ENCODE measurements around the gene NEGR1.

DNA sequence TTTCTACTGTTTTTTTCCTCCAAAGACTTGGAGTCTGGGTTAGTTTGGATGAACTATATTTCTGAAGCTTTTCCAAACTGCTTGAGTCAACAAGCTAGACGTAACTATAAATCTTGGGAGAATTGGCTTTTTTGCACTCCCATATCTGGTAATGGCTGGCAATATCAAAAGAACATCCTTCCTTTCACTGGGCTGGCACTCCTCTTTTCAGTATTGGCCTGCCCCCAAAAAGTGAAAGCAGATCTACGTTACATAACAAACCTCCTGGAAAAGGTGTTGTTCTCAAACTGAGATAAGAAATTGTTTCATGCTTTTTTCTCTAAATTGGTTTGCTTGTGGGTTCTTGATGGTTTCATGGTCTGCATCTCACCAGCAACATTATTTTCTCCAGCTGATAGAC is 499.3 kb downstream of the NEGR1 start:
- TF ChIP-seq, protein P1, sequence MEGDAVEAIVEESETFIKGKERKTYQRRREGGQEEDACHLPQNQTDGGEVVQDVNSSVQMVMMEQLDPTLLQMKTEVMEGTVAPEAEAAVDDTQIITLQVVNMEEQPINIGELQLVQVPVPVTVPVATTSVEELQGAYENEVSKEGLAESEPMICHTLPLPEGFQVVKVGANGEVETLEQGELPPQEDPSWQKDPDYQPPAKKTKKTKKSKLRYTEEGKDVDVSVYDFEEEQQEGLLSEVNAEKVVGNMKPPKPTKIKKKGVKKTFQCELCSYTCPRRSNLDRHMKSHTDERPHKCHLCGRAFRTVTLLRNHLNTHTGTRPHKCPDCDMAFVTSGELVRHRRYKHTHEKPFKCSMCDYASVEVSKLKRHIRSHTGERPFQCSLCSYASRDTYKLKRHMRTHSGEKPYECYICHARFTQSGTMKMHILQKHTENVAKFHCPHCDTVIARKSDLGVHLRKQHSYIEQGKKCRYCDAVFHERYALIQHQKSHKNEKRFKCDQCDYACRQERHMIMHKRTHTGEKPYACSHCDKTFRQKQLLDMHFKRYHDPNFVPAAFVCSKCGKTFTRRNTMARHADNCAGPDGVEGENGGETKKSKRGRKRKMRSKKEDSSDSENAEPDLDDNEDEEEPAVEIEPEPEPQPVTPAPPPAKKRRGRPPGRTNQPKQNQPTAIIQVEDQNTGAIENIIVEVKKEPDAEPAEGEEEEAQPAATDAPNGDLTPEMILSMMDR (IDR thresholded peaks at IDR 0.05; ENCODE audit: low read depth, low read length, missing input control): no peak
- TF ChIP-seq, protein P2, sequence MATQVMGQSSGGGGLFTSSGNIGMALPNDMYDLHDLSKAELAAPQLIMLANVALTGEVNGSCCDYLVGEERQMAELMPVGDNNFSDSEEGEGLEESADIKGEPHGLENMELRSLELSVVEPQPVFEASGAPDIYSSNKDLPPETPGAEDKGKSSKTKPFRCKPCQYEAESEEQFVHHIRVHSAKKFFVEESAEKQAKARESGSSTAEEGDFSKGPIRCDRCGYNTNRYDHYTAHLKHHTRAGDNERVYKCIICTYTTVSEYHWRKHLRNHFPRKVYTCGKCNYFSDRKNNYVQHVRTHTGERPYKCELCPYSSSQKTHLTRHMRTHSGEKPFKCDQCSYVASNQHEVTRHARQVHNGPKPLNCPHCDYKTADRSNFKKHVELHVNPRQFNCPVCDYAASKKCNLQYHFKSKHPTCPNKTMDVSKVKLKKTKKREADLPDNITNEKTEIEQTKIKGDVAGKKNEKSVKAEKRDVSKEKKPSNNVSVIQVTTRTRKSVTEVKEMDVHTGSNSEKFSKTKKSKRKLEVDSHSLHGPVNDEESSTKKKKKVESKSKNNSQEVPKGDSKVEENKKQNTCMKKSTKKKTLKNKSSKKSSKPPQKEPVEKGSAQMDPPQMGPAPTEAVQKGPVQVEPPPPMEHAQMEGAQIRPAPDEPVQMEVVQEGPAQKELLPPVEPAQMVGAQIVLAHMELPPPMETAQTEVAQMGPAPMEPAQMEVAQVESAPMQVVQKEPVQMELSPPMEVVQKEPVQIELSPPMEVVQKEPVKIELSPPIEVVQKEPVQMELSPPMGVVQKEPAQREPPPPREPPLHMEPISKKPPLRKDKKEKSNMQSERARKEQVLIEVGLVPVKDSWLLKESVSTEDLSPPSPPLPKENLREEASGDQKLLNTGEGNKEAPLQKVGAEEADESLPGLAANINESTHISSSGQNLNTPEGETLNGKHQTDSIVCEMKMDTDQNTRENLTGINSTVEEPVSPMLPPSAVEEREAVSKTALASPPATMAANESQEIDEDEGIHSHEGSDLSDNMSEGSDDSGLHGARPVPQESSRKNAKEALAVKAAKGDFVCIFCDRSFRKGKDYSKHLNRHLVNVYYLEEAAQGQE (IDR thresholded peaks at IDR 0.05): no peak
- TF ChIP-seq ZBTB33 (IDR thresholded peaks at IDR 0.05) (no peak), GABPA (IDR thresholded peaks at IDR 0.05 in 1 of 2, conservative IDR thresholded peaks at IDR 0.05 in 1 of 2) (no peak), YY1 (IDR thresholded peaks at IDR 0.05) (no peak), TAF1 (conservative IDR thresholded peaks at IDR 0.05) (no peak), FOXA1 (IDR thresholded peaks at IDR 0.05) (no peak), MAX (IDR thresholded peaks at IDR 0.05) (no peak), NR2F2 (IDR thresholded peaks at IDR 0.05) (no peak), RAD21 (IDR thresholded peaks at IDR 0.05) (no peak), JUND (IDR thresholded peaks at IDR 0.05) (no peak), SP1 (IDR thresholded peaks at IDR 0.05) (no peak), RXRA (IDR thresholded peaks at IDR 0.05) (no peak)
- TF ChIP-seq, protein P3, sequence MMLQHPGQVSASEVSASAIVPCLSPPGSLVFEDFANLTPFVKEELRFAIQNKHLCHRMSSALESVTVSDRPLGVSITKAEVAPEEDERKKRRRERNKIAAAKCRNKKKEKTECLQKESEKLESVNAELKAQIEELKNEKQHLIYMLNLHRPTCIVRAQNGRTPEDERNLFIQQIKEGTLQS (IDR thresholded peaks at IDR 0.05): no peak
